ENCODE data around the gene TSPAN9. TPM values are rescaled to one million over a fixed set of nuclear protein-coding genes. Genes with fewer than 3 reads are reported as not detected.

Gene TSPAN9
- total and polyA plus RNA-seq, 9 of the 15 experiments (the other 6 are each of a cell fraction or from before 2014, with no cell fraction given), result 0.23 to 2.1 (median 0.60) TPM; not detected in 2

DNA sequence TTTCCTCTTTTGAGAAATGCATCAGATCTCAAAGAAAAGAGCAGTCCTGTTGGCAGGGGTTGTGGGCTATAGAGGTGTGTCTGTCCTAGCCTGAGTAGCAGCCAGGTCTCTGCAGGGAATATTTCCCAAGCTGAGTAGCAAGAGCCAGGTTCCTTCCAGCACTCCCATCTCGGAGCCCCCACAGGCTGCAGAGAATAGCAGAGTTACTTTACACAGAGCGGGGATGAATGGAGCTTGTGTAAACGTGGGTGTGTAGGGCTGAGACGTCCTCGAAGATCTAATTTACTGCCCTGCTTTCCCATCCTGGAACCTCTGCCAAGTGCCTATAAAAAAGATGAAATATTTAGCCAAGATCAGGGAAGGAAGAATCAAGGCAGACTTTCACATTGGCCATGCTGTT is 156.6 kb downstream of the TSPAN9 start:
- 0% methylated on average over 5 of the region's 5 CpGs for WGBS (ENCODE audit: insufficient coverage, low coverage, missing lambda C conversion rate)
- Histone ChIP-seq H3K27ac (ENCODE audit: extremely low read depth, low read depth, low read length) (no peak overlapping the region), H2AFZ (ENCODE audit: low read depth, low read length) (no peak overlapping the region), H3K4me1 (replicated peaks in 1 of 2; ENCODE audit: control insufficient read depth in 2 of 2, insufficient read depth in 2 of 2, low read length in 2 of 2) (no peaks in the 10 kb centered on the region), H3K4me2 (ENCODE audit: insufficient read depth, low read length) (no peak overlapping the region), H3K9me1 (ENCODE audit: control insufficient read depth, insufficient read depth, low read length) (no peaks in the 10 kb centered on the region), H4K20me1 (replicated peaks; ENCODE audit: control insufficient read depth, insufficient read depth, low read length) (no peaks in the 10 kb centered on the region), H3K9me3 (replicated peaks; ENCODE audit: control insufficient read depth, insufficient read depth, low read depth, low read length) (no peaks in the 10 kb centered on the region), H3K79me2 (ENCODE audit: control insufficient read depth, insufficient read depth, low read length) (no peaks in the 10 kb centered on the region), H3K36me3 (ENCODE audit: control insufficient read depth, insufficient read depth, low read length) (no peaks in the 10 kb centered on the region), H3K4me3 (no peak overlapping the region), H3K9ac (ENCODE audit: insufficient read depth in 1 of 2, low read depth in 2 of 2, low read length in 2 of 2) (no peak overlapping the region), H3K27me3 (ENCODE audit: control insufficient read depth in 2 of 2, insufficient read depth in 2 of 2, low read length in 2 of 2) (peaks cover 0 to 27% of the 10 kb centered on the region in 2 experiments; a peak in 4 of 5 replicates)
- FAIRE-seq, result no peak
- ChIA-PET POLR2A (interaction anchor here (1.9 kb wide), 1 partner anchor 9 kb away, joined by 6 read pairs; no protein-coding TSS in a partner anchor), CTCF (ENCODE audit: low intra/inter-chr PET ratio) (no interaction called here)
- intact Hi-C loops (cut with micrococcal nuclease) (no loop called here), in situ Hi-C loops (cut with MboI) (no loop called here)
- ATAC-seq, result no peak
- TF ChIP-seq ZNF431 (CRISPR knock-in tag; IDR thresholded peaks at IDR 0.05) (no peak), XRCC5 (IDR thresholded peaks at IDR 0.05; ENCODE audit: low read depth, low read length) (no peak), ZSCAN32 (CRISPR knock-in tag; IDR thresholded peaks at IDR 0.05) (no peak), NBN (IDR thresholded peaks at IDR 0.05; ENCODE audit: low read depth) (no peak), ZNF384 (IDR thresholded peaks at IDR 0.05; ENCODE audit: low read depth, low read length) (no peak), ZFP1 (CRISPR knock-in tag; IDR thresholded peaks at IDR 0.05) (no peak)
- TF ChIP-seq, protein P1, sequence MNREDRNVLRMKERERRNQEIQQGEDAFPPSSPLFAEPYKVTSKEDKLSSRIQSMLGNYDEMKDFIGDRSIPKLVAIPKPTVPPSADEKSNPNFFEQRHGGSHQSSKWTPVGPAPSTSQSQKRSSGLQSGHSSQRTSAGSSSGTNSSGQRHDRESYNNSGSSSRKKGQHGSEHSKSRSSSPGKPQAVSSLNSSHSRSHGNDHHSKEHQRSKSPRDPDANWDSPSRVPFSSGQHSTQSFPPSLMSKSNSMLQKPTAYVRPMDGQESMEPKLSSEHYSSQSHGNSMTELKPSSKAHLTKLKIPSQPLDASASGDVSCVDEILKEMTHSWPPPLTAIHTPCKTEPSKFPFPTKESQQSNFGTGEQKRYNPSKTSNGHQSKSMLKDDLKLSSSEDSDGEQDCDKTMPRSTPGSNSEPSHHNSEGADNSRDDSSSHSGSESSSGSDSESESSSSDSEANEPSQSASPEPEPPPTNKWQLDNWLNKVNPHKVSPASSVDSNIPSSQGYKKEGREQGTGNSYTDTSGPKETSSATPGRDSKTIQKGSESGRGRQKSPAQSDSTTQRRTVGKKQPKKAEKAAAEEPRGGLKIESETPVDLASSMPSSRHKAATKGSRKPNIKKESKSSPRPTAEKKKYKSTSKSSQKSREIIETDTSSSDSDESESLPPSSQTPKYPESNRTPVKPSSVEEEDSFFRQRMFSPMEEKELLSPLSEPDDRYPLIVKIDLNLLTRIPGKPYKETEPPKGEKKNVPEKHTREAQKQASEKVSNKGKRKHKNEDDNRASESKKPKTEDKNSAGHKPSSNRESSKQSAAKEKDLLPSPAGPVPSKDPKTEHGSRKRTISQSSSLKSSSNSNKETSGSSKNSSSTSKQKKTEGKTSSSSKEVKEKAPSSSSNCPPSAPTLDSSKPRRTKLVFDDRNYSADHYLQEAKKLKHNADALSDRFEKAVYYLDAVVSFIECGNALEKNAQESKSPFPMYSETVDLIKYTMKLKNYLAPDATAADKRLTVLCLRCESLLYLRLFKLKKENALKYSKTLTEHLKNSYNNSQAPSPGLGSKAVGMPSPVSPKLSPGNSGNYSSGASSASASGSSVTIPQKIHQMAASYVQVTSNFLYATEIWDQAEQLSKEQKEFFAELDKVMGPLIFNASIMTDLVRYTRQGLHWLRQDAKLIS (CRISPR knock-in tag; IDR thresholded peaks at IDR 0.05), result no peak
- TF ChIP-seq, protein P2, sequence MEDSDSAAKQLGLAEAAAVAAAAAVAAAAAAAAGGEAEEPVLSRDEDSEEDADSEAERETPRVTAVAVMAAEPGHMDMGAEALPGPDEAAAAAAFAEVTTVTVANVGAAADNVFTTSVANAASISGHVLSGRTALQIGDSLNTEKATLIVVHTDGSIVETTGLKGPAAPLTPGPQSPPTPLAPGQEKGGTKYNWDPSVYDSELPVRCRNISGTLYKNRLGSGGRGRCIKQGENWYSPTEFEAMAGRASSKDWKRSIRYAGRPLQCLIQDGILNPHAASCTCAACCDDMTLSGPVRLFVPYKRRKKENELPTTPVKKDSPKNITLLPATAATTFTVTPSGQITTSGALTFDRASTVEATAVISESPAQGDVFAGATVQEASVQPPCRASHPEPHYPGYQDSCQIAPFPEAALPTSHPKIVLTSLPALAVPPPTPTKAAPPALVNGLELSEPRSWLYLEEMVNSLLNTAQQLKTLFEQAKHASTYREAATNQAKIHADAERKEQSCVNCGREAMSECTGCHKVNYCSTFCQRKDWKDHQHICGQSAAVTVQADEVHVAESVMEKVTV (CRISPR knock-in tag; IDR thresholded peaks at IDR 0.05), result no peak
- TF ChIP-seq, protein P3, sequence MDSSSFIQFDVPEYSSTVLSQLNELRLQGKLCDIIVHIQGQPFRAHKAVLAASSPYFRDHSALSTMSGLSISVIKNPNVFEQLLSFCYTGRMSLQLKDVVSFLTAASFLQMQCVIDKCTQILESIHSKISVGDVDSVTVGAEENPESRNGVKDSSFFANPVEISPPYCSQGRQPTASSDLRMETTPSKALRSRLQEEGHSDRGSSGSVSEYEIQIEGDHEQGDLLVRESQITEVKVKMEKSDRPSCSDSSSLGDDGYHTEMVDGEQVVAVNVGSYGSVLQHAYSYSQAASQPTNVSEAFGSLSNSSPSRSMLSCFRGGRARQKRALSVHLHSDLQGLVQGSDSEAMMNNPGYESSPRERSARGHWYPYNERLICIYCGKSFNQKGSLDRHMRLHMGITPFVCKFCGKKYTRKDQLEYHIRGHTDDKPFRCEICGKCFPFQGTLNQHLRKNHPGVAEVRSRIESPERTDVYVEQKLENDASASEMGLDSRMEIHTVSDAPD (CRISPR knock-in tag; IDR thresholded peaks at IDR 0.05), result no peak
- DNase-seq (ENCODE audit: extremely low read depth in 1 of 4, low spot score in 3 of 4), result no peak
- no TSS peak for BruUV-seq (replicated peaks)

Data from K562 (cell line).